C4-2B (cell line): ENCODE results near the gene METTL15.
"Not testable (repeated sequence)": the region's sequence is repeated elsewhere in the genome, so short reads cannot be mapped to it uniquely, and the experiment has no call there.

ENCODE experiments used
- H3K27ac ChIP-seq: fragments of 450-650 bp; 2 replicates; pipeline ENCODE4 v1.5.1; 2017
- ZFX ChIP-seq: fragments of 450-650 bp; IDR thresholded peaks from 2 replicates; pipeline ENCODE4 v1.6.1; 2017
- TF ChIP-seq, protein P1 (sequence below): fragments of 450-650 bp; conservative IDR thresholded peaks from 2 replicates; pipeline ENCODE4 v1.5.1; 2017; ENCODE audit warnings: mild to moderate bottlenecking

The METTL15 gene

DNA sequence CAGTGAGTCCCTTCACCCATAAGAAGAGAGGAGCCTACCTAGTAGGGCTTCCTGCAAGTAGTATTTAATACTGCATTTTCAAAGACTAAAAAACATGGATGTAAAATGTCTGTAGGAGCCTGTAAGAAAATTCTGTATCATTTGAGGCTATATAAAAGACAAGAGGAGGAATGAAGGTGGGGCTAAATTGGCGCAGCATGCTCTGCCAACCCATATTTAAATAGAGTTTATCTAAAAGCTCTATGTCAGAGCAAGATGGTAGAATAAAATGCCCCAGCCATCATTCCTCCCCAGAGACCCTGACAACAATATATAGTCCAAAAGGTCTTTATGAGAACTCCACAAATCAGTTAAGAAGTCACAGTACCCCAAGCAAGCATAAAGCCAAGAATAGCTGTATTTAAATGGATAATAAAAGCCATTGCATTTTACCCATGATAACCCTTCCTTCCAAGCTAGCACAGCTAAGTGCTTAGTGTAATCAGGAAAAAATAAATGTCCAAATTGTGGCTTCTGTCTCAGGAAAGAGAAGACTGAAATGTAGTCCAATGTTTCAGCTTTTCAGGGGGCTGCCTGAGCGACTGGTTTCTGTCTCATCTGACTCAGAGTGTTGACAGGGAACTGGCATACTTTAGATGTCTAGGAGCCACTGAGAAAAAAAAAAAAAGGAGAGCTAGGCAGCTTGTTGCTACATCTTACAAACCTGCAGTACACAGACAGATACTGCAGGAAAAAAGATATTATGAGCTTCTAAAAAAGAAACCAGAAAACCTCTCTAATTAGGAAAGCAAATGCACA is 258.6 kb downstream of the METTL15 start:
- TF ChIP-seq ZFX = no peak
- TF ChIP-seq, protein P1, sequence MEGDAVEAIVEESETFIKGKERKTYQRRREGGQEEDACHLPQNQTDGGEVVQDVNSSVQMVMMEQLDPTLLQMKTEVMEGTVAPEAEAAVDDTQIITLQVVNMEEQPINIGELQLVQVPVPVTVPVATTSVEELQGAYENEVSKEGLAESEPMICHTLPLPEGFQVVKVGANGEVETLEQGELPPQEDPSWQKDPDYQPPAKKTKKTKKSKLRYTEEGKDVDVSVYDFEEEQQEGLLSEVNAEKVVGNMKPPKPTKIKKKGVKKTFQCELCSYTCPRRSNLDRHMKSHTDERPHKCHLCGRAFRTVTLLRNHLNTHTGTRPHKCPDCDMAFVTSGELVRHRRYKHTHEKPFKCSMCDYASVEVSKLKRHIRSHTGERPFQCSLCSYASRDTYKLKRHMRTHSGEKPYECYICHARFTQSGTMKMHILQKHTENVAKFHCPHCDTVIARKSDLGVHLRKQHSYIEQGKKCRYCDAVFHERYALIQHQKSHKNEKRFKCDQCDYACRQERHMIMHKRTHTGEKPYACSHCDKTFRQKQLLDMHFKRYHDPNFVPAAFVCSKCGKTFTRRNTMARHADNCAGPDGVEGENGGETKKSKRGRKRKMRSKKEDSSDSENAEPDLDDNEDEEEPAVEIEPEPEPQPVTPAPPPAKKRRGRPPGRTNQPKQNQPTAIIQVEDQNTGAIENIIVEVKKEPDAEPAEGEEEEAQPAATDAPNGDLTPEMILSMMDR = no peak
- no peak overlapping the region for H3K27ac ChIP-seq

DNA sequence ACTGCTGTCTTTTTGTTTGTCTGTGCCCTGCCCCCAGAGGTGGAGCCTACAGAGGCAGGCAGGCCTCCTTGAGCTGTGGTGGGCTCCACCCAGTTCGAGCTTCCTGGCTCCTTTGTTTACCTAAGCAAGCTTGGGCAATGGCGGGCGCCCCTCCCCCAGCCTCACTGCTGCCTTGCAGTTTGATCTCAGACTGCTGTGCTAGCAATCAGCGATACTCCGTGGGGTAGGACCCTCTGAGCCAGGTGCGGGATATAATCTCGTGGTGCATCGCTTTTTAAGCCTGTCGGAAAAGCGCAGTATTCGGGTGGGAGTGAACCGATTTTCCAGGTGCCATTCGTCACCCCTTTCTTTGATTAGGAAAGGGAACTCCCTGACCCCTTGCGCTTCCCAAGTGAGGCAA is 269.9 kb downstream of the METTL15 start:
- not testable (repeated sequence) for H3K27ac ChIP-seq
